ENCODE results near the gene ATF6. TPM values are rescaled to one million over a fixed set of nuclear protein-coding genes. Genes with fewer than 3 reads are reported as not detected.

The ATF6 gene
- total RNA-seq, 1 experiment from 2014 or later: 20.9 TPM

DNA sequence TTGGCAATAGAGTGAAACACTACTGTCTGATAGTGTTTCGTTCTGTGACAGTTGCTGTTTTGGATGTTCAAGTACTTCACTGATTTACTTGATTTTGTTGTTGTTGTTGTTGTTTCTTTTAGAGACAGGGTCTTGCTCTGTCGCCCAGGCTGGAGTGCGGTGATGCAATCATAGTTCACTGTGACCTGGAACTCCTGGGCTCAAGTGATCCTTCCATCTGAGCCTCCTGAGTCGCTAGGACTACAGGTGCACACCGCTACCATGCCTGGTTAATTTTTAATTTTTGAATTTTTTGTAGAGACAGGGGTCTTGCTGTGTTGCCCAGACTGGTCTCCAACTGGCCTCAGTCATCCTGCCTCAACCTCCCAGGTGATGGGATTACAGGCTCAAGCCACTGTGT, 2.3 kb downstream of the ATF6 start:
- Histone ChIP-seq H3K36me3 (ENCODE audit: control insufficient read depth in 1 of 2, insufficient read depth in 2 of 2, low read length in 2 of 2) (no peaks in the 10 kb centered on the region), H3K27me3 (ENCODE audit: insufficient read depth, low read length) (no peaks in the 10 kb centered on the region), H4K20me1 (ENCODE audit: insufficient read depth) (no peaks in the 10 kb centered on the region), H3K9ac (ENCODE audit: low read length) (no peak overlapping the region), H3K27ac (ENCODE audit: low read depth, low read length) (no peak overlapping the region), H3K9me2 (ENCODE audit: insufficient read depth) (no peaks in the 10 kb centered on the region), H3K4me2 (ENCODE audit: low read length) (no peak overlapping the region), H2AFZ (ENCODE audit: low read depth, low read length, poor library complexity, severe bottlenecking) (no peak overlapping the region), H3K79me2 (ENCODE audit: insufficient read depth, low read length) (peaks cover 66% of the 10 kb centered on the region), H3K9me3 (ENCODE audit: control insufficient read depth in 1 of 2, insufficient read depth in 1 of 2, low read depth in 1 of 2, low read length in 2 of 2) (no peaks in the 10 kb centered on the region), H3K4me3 (replicated peaks in 1 of 2; ENCODE audit: low read depth in 1 of 2, low read length in 2 of 2) (no peak overlapping the region), H3K4me1 (ENCODE audit: control insufficient read depth in 1 of 2, insufficient read depth in 2 of 2, low read length in 2 of 2) (peaks cover 13 to 26% of the 10 kb centered on the region in 2 experiments; a peak in 3 of 4 replicates)
- TF ChIP-seq SIN3A (IDR thresholded peaks at IDR 0.05; ENCODE audit: low read depth) (no peak), RAD21 (IDR thresholded peaks at IDR 0.05; ENCODE audit: low read depth) (no peak), POLR2A (IDR thresholded peaks at IDR 0.05; ENCODE audit: borderline replicate concordance, extremely low read depth, insufficient read depth, insufficient read length) (no peak), EZH2phosphoT487 (IDR thresholded peaks at IDR 0.05; ENCODE audit: borderline replicate concordance) (no peak), EZH2 (IDR thresholded peaks at IDR 0.05) (no peak), MAX (IDR thresholded peaks at IDR 0.05) (no peak), ELF1 (IDR thresholded peaks at IDR 0.05; ENCODE audit: borderline replicate concordance, low read depth) (no peak), ZNF274 (IDR thresholded peaks at IDR 0.05; ENCODE audit: low read depth, low read length) (no peak)
- TF ChIP-seq, protein P1, sequence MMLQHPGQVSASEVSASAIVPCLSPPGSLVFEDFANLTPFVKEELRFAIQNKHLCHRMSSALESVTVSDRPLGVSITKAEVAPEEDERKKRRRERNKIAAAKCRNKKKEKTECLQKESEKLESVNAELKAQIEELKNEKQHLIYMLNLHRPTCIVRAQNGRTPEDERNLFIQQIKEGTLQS (IDR thresholded peaks at IDR 0.05): no peak
- TF ChIP-seq, protein P2, sequence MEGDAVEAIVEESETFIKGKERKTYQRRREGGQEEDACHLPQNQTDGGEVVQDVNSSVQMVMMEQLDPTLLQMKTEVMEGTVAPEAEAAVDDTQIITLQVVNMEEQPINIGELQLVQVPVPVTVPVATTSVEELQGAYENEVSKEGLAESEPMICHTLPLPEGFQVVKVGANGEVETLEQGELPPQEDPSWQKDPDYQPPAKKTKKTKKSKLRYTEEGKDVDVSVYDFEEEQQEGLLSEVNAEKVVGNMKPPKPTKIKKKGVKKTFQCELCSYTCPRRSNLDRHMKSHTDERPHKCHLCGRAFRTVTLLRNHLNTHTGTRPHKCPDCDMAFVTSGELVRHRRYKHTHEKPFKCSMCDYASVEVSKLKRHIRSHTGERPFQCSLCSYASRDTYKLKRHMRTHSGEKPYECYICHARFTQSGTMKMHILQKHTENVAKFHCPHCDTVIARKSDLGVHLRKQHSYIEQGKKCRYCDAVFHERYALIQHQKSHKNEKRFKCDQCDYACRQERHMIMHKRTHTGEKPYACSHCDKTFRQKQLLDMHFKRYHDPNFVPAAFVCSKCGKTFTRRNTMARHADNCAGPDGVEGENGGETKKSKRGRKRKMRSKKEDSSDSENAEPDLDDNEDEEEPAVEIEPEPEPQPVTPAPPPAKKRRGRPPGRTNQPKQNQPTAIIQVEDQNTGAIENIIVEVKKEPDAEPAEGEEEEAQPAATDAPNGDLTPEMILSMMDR (IDR thresholded peaks at IDR 0.05 in 2 of 3, conservative IDR thresholded peaks at IDR 0.05 in 1 of 3; ENCODE audit: borderline replicate concordance in 1 of 3, insufficient read depth in 1 of 3, low read depth in 2 of 3, low read length in 2 of 3): no peak
- TF ChIP-seq, protein P3, sequence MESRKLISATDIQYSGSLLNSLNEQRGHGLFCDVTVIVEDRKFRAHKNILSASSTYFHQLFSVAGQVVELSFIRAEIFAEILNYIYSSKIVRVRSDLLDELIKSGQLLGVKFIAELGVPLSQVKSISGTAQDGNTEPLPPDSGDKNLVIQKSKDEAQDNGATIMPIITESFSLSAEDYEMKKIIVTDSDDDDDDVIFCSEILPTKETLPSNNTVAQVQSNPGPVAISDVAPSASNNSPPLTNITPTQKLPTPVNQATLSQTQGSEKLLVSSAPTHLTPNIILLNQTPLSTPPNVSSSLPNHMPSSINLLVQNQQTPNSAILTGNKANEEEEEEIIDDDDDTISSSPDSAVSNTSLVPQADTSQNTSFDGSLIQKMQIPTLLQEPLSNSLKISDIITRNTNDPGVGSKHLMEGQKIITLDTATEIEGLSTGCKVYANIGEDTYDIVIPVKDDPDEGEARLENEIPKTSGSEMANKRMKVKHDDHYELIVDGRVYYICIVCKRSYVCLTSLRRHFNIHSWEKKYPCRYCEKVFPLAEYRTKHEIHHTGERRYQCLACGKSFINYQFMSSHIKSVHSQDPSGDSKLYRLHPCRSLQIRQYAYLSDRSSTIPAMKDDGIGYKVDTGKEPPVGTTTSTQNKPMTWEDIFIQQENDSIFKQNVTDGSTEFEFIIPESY (IDR thresholded peaks at IDR 0.05; ENCODE audit: extremely low read depth, insufficient replicate concordance, low read length): no peak
- ChIA-PET CTCF (no interaction called here), RAD21 (ENCODE audit: low non-redundant PET in 1 of 2, low total read pairs in 2 of 2, uncharacterized antibody in 2 of 2, unreplicated experiment in 2 of 2) (no interaction called here), POLR2A (no interaction called here)
- DNase-seq (ENCODE audit: low read depth, low spot score) (no peak), ATAC-seq (no peak)
- no TSS peak for BruUV-seq (replicated peaks)
- intact Hi-C loops (cut with micrococcal nuclease): no loop called here

Measured in HCT116 (cell line).